Measurements from ENCODE around the gene MXRA7.
"Not testable (repeated sequence)": the region's sequence is repeated elsewhere in the genome, so short reads cannot be mapped to it uniquely, and the experiment has no call there.

Gene MXRA7, protein sequence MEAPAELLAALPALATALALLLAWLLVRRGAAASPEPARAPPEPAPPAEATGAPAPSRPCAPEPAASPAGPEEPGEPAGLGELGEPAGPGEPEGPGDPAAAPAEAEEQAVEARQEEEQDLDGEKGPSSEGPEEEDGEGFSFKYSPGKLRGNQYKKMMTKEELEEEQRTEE

DNA sequence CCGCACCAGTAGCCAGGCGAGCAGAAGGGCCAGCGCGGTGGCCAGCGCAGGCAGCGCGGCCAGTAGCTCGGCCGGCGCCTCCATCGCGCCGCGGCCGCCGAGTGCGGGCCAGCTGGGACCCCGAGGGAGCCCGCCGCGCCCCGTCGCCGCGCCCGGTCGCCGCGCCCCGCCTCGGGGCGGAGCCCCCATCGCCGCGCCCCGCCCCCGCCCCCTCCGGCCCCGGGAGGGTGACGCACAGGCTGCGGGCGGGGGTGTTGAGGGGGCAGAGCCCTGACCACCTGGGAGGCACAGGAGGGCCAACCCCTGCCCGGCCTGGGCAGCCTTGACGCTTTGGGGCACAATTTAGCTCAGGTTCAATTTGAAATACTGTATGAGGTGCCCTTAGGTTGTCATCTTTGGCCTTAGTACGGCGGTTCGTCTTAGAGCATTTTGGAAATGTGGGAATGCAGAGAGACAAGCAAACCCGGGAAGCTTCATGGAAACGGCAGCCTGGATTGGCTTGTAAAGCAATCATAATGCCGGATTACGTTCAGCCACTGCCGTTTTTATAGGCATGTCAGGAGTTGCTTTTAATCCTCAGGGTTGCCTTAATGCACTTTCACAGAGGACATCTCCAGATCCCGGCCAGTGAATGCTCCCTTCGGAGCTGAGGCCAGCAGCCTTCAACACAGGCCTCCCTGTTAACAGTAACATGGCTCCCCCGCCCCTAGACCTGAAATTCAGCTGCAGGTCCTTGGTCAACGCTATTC, at the start of gene MXRA7:
TSS of gene MXRA7 (minus strand) at position 103 of the 749 bp plus-strand sequence. CDS start at position 84, 19 bp downstream.
- DNase-seq = peak; percentile 57

DNA sequence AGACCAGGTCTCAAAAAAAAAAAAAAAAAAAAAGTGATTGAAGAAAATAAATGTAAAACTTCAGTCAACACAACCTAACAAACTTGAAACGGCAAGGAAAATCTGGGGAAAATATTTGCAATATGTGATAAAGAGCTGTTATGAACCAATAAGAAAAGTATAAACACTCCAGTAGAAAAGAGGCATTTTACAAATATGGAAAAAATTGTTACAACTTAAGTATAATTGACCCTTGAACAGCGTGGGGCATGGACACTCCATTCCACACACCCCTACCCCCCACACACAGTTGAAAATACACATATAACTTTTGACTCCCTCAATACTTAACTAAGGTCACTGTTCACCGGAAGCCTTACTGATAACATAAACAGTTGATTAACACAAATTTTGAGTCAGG, 47.8 kb upstream of the MXRA7 start:
- no peak for DNase-seq

DNA sequence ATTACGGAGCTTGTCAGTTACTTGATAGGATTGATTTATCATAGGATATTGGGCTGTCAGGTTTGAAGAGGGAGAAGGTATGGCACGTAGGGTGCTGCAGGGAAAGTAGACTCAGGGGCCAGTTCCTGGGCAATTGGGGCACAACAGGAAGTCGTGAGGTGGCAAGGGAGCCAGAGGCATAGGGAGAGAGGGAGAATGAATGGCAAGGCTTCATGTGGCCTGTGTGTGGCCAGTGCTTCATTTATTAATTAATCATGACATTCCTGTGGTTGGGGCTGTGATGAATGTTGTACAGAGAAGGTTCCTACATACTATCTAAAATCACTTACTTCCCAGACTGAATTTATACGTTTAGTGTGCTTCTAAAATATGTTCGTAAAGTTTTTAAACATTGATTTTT, 46.5 kb upstream of the MXRA7 start:
- no peak for DNase-seq

DNA sequence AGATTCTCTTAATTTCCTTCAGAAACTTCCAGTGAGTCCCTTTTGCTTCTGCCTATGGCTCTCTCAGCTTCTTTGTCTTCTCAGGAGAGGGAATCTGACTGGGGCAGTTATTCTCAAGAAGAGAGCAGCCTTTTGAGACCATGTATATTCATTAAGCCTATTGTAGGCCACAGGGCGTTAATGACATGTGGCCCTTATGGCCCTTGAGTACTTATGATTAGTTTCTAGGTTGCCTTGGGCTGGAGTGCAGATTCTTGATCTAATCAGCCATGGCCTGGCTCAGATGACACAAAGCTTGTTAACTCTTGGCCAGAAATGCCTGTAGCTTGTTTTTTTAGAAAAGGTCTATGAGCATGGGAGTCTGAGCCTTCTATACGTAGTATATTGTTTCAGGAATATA, 44.5 kb upstream of the MXRA7 start:
- no peak for DNase-seq

DNA sequence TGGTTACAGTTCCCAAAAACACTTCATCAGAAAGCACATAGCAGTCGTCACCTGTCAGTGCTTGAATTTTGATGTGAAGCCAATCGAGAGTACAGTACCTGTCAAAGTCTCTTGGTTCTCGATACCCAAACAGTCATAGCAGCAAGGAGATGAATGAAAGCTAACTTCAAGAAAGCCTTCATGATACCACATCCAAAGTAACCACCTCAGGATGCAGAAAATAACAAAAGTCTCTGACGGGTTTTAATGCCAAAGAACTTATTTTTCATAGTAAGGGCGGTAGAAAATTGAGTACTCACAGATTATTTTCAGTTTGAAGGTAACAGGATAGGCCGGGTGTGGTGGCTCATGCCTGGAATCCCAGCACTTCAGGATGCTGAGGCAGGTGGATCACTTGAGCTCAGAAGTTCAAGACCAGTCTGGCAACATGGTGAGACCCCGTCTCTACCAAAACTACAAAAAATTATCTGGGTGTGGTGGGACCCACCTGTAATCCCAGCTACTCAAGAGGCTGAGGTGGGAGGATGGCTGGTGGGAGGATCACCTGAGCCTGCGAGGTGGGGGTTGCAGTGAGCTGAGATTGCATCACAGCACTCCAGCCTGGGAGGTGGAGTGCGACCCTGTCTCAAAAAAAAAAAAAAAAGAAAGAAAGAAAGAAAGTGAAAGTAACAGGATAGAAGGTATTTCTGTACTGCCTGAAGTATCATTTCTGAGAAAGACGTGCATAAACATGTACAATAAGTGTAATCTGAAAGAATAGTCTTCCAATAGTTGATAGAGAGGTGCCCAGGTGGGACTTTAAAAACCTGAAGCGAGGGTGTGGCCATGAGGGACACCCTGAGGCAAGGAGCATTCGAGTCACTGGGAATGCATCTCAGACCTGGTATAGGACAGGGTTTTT, 42.5 kb upstream of the MXRA7 start:
- DNase-seq = no peak

DNA sequence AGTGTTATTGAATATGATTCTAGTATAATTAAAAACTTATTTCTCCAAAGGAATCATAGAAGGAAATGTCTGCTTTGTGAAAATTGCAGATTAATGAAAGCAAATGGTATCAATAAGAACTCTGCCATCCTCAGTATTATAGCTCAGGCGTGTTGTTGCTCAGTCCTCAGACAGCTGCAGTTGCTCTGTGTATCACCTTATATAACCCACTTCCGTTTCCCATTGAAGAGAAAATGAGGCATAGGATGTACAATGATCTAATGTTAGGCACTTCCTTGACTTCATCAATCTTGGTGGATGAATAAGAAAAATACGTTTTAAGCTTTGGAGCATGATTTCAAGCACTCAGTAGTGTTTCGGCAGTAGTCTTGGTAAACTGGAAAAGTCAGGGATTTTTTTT, 41.2 kb upstream of the MXRA7 start:
- no peak for DNase-seq

DNA sequence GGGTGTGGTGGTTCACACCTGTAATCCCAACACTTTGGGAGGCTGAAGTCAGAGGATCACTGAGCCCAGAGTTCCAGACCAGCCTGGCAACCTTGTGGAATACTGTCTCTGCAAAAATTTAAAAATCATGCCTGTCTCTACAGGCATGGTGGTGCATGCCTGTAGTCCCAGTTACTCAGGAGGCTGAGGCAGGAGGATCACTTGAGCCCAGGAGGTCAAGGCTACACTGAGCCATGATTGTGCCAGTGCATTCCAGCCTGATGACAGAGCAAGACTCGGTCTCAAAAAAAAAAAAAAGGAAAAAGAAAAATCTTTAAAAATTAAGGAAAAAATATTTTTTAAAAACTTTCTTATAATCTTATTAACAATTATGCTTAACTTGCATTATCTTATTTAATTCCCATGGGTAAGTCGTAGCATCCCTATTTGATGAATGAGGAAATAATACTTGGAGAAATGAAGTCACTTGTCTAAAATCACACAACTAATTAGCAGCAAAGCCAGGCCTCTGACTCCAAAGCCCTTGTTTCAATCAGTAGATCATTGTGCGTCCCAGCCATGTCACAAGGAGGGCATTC, 40.7 kb upstream of the MXRA7 start:
- no peak for DNase-seq

DNA sequence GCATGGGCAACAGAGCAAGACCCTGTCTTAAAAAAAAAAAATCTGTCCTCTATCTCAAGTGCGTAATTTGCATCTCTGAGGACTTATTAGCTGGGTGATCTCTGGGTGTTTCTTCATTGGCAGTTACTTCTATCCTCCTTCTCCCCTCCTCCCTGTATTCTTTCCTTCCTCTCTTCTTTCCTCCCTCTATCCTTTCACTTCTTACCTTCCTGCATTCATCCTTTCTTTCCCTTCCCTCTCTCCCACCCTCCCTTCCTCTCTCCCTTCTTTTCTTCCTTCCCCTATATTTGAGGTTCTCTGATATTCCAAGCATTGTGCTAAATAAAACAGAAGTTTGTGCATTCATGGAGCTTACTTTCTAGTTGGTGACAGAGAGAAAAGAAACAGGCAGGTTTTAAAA, 37.9 kb upstream of the MXRA7 start:
- no peak for DNase-seq

DNA sequence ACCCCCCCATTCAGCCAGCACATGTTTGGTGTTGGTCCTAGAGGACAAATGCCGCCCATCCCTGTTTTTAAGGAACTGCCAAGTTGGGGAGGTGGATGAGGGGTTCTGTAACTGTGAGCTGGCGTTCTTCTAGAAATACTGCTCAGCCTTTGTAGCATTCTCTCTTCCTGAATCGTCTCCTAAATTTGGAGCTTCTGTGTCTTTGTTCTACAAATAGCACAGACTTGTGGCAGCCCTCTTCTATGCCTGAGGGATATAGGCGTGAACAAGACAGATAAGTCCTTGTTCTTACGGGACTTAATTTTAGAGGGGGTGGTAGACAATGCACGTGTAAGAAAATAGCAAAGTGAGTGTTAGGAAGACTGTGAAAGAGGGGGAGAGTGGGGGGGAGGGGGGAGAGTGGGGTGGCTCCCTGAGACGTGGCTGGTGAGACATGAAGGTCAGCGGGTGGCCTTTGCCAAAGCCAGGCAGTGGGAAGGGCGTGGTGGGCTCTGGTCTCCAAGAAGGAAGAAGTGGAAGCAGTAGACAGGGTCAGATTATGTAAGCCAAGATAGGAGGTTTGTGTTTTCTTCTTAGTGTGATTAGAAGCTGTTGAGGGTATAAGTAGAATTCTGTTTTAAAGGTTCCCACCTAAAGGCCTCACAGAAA, 37.1 kb upstream of the MXRA7 start:
- no peak for DNase-seq

DNA sequence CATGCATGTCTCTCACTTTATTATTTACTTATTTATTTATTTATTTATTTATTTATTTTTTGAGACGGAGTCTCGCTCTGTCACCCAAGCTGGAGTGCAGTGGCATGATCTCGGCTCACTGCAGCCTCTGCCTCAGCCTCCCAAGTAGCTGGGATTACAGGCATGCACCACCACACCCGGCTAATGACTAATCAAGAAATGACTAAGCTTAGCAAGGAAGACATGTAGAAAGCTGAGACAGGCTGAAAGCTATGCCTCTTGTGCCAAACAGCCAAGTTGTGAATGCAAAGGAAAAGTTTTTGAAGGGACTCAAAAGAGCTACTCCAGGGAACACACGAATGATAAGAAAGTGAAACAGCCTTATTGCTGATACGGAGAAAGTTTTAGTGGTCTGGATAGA, 35.0 kb upstream of the MXRA7 start:
- DNase-seq = not testable (repeated sequence)

DNA sequence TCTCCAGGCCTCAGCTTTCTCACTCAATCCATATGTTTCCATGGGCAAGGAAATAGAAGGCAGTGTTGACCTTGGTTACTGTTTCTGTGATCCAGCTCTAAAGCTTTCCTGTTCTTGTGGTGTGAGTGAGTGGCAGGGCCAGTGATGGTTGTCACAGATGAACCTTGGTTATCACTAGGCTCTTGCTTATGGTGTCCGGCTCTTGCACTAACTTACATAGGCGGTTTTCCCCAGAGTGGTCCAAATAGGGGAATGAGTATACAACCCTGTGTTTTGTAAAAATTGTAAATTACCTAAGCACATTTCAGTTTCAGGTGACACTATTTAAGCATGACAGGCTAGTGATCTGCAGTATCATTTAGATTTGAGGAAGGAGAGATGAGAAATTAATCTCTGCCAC, 34.0 kb upstream of the MXRA7 start:
- DNase-seq = no peak

DNA sequence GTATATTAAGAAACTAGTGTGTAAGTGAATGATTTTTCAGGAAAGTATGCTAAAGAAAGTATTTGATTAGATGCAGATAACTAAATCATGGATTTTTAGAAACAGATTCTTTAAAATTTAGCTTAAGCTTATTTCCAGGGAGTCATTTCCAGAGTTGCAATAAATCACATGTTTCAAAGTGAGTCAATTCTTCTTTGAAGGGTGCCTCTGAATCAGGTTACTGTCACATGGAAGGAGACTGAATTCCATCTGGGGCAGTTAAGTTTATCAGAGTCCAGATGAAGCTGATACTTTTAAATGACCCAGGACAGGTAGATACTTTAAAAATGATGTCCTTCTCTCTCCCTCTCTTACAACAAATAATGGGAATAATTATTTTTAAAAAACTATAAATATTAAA, 32.2 kb upstream of the MXRA7 start:
- DNase-seq = no peak

DNA sequence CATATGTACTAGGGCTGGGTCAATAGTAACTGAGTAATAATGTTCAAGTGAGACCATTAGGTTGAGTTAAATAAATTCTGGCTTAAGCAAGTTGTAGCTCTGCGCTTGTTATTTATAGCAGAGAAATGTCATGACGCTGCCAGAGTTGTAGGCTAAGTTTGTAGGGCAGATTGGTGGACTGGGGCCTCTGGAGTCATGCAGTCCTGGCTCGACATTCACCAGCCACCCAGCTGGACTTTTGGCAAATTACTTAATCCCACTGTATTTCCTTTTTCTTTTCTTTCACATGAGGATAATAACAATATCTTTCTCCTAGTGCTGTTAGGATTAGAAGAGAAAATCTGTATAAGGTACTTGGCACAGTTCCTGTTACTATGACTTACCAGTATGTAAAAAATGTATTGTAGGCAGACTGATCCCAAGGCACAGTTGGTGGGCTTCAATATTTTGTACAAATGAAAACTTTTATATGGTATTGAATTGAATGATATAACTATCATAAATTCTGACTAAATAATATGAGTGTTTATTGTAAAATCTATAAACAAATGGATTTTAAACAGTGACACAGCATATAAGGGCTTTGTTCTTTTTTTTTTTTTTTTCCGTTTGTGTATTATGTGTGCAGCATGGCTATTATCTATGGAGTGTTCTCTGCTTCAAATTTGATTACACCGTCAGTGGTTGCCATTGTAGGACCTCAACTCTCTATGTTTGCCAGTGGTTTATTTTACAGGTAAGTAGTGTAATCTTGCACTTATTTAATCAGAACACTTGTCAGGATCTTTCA, 29.8 kb upstream of the MXRA7 start:
- DNase-seq = no peak

DNA sequence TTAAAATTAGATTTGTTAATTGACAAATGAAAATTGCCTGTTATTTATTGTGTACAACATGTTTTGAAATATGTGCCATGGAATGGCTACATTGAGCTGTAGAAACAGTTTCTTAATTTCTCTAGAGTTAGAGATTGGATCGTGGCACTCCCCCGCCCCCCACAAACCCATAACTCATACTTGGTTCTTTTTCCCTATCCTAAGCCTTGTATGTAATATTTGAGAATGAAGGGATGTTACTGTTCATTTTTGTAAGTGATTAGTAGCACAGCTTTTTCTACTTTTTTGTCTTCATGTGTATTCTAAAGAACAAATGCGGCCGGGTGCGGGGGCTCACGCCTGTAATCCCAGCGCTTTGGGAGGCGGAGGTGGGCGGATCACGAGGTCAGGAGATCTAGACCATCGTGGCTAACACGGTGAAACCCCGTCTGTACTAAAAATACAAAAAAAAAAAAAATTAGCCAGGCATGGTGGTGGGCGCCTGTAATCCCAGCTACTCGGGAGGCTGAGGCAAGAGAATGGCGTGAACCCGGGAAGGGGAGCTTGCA, 28.9 kb upstream of the MXRA7 start:
- not testable (repeated sequence) for DNase-seq

DNA sequence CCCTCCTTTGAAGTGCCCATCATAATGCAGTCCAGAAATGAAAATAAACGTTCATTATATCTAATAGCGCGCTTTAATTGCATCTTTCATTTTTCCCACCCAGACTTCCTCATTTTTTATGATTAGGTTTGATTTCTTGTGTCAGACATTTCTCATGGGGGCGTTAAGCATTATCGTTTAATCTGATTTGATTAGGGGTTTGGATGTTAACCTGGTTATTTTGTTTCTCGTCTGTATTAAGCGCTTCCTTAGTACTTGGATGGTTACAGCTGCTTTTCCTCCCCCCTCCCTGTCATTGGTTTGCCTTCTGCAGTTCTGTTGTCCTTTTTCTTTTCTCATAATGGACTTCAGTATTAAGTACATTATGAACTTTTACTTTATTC, 27.7 kb upstream of the MXRA7 start:
- no peak for DNase-seq

DNA sequence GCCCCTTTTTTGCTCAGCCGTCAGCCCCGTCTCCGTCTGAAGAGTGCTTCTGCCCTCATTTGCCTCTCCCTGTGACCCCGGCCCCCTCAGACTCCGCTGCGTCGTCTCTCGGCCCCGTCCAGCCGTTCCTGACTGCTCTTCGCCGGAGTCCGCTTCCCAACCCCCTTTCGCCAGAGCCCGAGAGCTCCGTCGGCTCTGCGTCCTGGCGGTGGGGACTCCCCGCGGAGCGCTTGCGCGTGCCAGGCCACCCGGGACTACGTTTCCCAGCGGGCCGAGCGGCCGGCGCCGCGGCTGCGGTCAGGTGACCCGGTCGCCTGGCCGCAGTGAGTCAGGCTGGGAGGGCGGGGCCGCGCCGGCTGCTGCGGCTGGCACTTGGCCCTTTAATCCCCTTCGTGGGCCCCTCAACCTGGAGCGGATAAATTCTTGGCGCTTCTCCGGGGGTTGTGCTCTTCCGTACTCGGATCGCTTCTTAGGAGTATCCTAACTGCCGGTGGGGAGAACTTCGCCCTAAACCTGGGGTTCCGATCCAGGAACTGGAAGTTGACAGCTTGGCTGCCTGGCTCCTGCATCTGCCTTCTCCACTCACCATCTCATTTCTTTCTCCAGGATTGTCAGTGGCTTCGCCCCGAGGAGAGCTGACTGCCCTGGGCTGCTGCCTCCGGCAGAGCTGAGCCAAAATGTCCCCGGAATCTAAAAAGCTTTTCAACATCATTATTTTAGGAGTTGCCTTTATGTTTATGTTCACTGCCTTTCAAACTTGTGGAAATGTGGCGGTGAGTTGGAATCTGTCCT, 27.1 kb upstream of the MXRA7 start, which contains the start of gene MFSD11:
TSS of gene MFSD11 (plus strand) at position 444 of the 792 bp plus-strand sequence. CDS start at position 678, 234 bp downstream.
- peak; percentile 94 for DNase-seq

DNA sequence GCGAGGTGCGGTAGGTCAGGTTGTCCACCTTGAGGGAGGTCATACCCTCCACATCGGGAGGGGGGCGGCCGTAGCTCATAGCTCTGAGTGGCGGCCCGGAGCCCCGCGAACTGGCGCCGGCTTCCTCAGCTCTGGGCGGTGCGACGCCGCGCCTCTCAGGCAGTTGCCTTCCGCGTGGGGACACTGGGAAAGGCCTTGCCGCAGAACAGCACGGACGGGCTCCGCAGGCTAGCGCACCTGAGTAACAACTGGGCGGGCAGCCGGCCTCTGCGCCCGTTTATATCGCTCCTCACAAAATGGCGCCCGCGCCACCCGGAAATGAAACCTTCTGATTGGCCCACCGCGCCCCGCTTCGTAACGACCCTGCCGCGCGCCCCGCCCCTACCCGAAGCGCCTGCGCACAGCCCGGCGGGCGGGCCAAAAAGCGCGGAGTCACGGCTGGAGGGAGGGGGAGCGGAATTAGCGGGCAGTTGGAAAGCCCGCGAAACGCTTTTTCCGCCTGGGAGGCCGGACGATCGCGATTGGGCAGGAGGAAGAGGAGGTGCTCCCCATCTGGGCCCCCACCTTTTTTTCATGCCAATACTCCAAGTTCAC, 26.4 kb upstream of the MXRA7 start, which contains the start of gene SRSF2:
TSS of gene SRSF2 (minus strand) at position 250 of the 594 bp plus-strand sequence. CDS start at position 79, 171 bp downstream.
- DNase-seq = peak; percentile 99

DNA sequence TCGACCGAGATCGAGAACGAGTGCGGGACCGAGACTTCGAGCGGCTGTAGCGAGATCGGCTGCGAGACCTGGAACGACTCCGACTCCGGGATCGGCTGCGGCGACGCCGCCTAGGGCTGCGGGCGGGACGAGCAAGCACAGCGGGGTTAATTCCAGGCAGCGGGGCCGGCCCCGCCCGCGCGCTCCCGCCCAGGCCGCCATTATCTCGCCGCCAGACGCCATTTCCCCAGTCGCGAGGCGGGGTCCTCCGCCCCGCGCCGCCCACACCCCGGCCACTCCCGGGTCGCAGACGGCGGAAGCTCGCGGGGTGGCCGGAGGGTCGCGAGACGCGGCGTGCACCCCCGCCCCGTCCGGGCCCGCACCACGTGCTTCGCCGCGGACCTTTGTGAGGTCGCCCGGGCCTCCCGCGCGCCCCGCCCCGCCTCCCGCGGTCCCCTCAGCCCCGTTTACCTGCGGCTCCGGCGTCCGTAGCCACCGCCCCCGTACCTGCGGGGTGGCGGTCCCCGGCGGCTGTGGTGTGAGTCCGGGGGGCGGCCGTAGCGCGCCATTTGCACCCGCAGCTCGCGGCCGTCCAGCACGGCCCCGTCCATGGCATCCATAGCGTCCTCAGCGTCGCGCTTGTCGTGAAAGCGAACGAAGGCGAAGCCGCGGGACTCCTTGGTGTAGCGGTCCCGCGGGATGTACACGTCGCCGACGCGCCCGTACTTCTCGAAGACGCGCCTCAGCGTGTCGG, 25.8 kb upstream of the MXRA7 start:
- peak; percentile 76 for DNase-seq

DNA sequence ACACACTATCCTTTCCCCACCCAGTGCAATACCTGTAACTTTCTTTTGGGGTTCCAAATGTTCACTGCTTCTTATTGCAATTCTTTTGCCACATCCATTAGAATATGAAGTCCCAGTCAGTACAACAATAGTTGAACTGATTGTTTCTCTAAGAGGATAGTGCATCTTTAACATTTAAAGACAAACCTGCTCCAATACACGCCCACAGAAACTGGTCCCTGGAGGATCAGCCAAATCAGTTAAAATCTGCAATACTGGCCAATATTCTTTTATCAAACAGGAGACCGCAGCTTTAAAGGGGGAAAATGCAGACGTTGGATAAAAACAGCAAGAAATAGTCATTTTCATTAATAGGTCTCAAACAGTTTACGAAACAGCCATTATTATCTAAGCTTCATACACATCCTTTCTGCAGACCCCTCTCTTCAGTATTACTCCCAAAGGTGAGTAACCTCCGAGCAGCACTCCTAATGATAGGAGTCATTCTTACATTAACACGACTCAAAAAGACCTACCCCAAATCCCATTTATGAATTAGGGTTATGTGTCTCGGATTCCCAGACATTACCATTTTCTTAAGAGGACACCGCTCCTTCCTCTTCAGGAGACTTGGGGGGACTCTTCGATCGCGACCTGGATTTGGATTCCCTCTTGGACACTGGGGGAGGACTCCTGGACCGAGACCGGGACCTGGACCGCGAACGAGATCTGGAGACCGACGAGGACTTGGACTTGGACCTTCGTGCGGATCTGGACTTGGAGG, 25.0 kb upstream of the MXRA7 start:
- no peak for DNase-seq

Measured in activated CD4-positive, alpha-beta T cell treated with anti-CD3 and anti-CD28 coated beads for 48 hours (primary cell).